Left ventricle myocardium inferior (tissue), 1 donor: ENCODE data around the gene CAPS. TPM values are rescaled to one million over a fixed set of nuclear protein-coding genes. Genes with fewer than 3 reads are reported as not detected.

Experiments used
- DNase-seq: peaks from one replicate; pipeline ENCODE4 v3.0.0-alpha.2; 2020
- H3K27ac ChIP-seq: fragments of 200-600 bp; replicated peaks from 2 replicates; pipeline ENCODE4 v1.8.0; 2021
- H3K27me3 ChIP-seq: fragments of 200-600 bp; 2 replicates; pipeline ENCODE4 v1.8.0; 2021; ENCODE audit warnings: low read depth
- H3K36me3 ChIP-seq: fragments of 200-600 bp; 2 replicates; pipeline ENCODE4 v1.8.0; 2021
- H3K4me1 ChIP-seq: fragments of 200-600 bp; 2 replicates; pipeline ENCODE4 v1.8.0; 2021
- H3K4me3 ChIP-seq: fragments of 200-600 bp; 2 replicates; pipeline ENCODE4 v1.8.0; 2021; ENCODE audit warnings: mild to moderate bottlenecking, moderate library complexity
- H3K9me3 ChIP-seq: fragments of 200-600 bp; replicated peaks from 2 replicates; pipeline ENCODE4 v1.8.0; 2021
- intact Hi-C: fragments of 100-400 bp; cut with micrococcal nuclease; formaldehyde crosslinking; loops from one replicate; pipeline ENCODE4 v1.11.0; 2022
- total RNA-seq: library from RNA; stranded (reverse); fragmentation: NEBNext Ultra II Directional; extraction: Animal tissue kit (Norgen Biotek cat#: 25700); gene quantifications from one replicate; pipeline ENCODE4 v1.2.1, GENCODE V29; 2021
- TF ChIP-seq, protein P1 (sequence below): fragments of 200-600 bp; IDR thresholded peaks from 2 replicates; pipeline ENCODE4 v1.8.0; 2021; ENCODE audit warnings: antibody characterized with exemption, mild to moderate bottlenecking, borderline replicate concordance
- donor health status: DM: no; HTN: yes; CAD: no; lungs with severe emphysema.

The CAPS gene
- total RNA-seq, 1 donor from 2014 or later, result 6.1 TPM

DNA sequence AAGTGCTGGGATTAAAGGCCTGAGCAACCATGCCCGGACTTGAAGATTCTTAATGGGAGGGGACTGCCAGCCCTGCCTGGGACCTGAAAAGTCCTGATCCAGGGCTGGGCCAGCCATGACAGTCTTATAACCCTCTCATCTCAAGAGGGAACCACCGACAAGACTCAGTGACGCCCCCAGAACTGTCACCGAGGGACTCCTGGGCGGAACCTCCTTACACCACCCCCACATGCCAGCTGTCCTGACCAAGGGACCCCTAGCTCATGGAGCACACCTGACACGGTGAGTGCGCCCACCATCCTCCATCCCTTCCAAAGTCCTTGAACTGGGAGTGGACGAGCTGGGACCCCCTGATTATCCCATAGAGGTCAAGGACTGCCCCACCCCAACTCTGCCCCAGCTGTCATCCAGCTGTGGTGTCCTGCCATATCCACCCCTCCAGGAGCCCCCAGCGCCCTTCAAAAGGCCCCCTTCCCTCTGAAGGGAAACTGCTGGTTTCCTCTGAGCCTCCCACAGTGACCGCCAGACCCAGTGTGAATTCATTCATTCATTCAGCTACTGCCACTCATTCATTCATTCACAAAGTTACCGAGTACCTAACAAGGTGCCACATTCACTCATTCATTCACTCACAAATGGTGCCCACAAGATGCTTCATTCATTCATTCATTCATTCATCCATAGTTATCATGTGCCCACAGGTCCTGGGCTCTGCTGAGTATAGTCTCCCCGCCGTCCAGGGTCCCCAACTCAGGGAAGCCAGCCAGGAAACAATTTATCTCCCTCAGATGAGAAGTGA, 14.1 kb upstream of the CAPS start:
- no peak overlapping the region for H3K4me3 ChIP-seq
- H3K9me3 ChIP-seq, result no peaks in the 10 kb centered on the region
- intact Hi-C loops, result no loop called here
- no peak for DNase-seq
- H3K4me1 ChIP-seq, result peaks cover 45% of the 10 kb centered on the region
- no peaks in the 10 kb centered on the region for H3K27me3 ChIP-seq
- peaks cover 33% of the 10 kb centered on the region for H3K36me3 ChIP-seq
- H3K27ac ChIP-seq, result no peak overlapping the region
- TF ChIP-seq, protein P1, sequence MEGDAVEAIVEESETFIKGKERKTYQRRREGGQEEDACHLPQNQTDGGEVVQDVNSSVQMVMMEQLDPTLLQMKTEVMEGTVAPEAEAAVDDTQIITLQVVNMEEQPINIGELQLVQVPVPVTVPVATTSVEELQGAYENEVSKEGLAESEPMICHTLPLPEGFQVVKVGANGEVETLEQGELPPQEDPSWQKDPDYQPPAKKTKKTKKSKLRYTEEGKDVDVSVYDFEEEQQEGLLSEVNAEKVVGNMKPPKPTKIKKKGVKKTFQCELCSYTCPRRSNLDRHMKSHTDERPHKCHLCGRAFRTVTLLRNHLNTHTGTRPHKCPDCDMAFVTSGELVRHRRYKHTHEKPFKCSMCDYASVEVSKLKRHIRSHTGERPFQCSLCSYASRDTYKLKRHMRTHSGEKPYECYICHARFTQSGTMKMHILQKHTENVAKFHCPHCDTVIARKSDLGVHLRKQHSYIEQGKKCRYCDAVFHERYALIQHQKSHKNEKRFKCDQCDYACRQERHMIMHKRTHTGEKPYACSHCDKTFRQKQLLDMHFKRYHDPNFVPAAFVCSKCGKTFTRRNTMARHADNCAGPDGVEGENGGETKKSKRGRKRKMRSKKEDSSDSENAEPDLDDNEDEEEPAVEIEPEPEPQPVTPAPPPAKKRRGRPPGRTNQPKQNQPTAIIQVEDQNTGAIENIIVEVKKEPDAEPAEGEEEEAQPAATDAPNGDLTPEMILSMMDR, result no peak

DNA sequence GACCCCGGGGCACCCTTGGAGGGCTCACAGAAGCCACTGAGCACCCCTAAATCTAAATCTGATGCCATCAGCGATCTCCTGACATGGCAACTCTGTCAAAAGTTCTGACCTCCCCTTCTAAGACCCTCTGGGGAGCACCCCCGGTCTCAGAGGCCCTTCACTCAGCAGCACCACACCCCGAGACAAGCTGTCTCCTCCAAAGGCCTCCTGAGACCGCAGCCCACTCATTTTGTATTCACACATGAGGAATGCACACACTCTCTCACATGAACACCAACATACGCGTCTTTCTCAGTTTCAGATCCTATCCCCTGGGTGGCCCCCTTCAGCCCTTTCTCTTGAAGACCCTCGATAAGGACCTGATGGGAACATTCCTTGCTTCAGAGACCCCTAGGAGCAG, 13.1 kb upstream of the CAPS start:
- no peak for DNase-seq
- H3K4me3 ChIP-seq, result no peak overlapping the region
- H3K4me1 ChIP-seq, result peaks cover 45% of the 10 kb centered on the region
- intact Hi-C loops, result no loop called here
- TF ChIP-seq, protein P1, result no peak
- H3K36me3 ChIP-seq, result peaks cover 22% of the 10 kb centered on the region
- no peaks in the 10 kb centered on the region for H3K27me3 ChIP-seq
- no peak overlapping the region for H3K27ac ChIP-seq
- H3K9me3 ChIP-seq, result no peaks in the 10 kb centered on the region

DNA sequence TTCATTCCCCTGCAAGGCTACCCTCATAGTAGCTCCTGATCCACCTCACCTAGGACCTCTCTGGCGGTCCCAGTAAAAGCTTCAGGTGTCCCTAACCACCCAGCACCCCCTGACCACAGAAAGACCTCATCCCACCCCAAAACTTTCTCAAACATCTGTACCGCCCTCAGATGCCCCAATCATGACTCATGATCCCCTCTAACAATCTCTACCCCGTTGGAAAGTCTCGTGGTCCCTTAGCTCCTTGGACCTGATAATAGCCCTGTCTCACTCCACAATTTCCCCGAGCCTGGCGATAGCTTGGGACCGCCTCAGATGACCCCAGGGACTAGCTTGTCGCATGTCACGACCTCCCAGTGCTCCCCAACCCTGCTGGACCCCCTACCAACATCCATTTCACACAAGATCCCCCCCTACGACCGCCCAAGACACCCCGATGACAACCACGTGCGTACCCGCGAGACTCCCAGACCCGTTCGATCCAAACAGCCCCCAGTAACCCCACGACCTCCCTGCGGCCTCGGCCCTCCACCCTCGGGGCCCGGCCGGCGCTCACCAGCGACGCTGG, 10.9 kb upstream of the CAPS start:
- Histone ChIP-seq H3K9me3 (no peaks in the 10 kb centered on the region), H3K36me3 (peaks cover 8% of the 10 kb centered on the region), H3K27ac (peak overlapping the region; percentile 97), H3K4me1 (peaks cover 47% of the 10 kb centered on the region), H3K27me3 (no peaks in the 10 kb centered on the region), H3K4me3 (peak overlapping the region; percentile 80)
- intact Hi-C loops, result no loop called here
- TF ChIP-seq, protein P1, result no peak
- DNase-seq, result no peak

DNA sequence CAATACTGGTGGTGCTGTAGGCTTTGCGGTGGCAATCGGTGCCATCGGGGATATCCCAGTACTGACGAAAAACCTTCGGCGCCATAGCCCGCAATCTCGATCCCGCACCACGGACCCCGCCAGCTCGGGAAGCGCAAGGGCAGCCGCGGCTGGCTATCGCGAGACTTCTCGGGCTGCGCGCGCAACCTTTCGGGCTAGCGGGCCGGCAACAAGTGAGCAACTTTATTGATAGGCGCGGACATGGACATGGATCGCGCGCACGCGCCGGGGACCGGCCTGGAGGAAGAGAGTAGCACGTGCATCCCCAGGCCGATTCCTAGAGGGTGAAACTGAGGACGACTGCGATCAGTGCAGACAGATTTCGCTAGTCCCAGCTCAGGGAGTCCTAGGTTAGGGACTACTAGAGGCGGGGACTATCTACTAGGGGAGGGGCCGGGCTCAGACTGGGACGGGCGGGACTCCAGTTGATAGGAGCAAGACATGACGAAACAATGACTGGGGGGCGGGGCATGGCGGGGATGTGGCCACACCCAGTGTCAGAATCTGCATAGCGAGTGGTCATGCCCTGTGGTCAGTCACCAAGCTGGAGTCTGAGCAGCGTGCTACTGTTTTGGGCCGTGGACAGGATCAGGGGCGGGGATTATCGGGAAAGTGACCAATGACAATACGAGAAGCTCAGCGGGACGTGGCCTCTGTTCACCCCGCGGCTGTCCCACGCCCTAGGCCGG, 10.3 kb upstream of the CAPS start, which contains the start of gene NDUFA11:
Gene NDUFA11 (minus strand): TSS at position 167 of the 728 bp plus-strand sequence. CDS start 82 bp downstream, at position 85.
- peak within 1 kb of the TSS; percentile 97 for H3K27ac ChIP-seq
- no peaks in the 10 kb centered on the region for H3K27me3 ChIP-seq
- peak within 1 kb of the TSS; percentile 80 for H3K4me3 ChIP-seq
- H3K4me1 ChIP-seq, result peaks cover 47% of the 10 kb centered on the region
- DNase-seq, result peak; percentile 99
- TF ChIP-seq, protein P1, result no peak
- H3K9me3 ChIP-seq, result no peaks in the 10 kb centered on the region
- intact Hi-C loops, result no loop called here
- peaks cover 10% of the 10 kb centered on the region for H3K36me3 ChIP-seq

DNA sequence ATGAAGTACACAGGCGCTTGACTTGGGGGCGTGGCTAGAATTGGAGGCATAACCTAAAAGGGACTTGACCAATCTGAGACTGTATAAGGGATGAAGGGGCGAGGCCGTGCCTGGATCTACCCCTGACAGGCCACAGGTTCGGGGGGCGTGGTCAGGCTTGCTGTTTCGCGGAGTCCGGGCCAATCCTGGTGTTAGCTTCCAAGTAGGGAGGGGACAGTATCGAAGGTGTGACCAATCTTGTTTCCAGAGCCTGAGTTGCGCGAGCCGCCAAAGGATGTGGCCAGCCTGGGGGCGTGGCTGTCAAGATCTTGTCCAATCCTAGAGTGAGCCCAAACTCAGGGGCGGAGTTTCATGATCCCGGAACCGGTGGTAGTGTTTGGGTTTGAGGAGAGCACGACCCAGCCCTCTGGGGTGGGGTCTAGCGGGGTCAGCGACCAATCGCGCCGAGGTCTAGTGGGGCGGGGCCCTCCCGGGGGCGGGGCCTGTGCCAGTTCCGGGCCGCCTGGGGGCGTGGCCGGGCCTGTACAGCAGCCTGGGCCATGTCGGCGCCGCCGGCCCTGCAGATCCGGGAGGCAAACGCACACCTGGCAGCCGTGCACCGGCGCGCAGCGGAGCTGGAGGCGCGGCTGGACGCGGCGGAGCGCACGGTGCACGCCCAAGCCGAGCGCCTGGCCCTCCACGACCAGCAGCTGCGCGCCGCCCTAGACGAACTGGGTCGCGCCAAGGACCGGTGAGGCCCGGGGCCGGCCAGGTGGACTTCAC, 9.5 kb upstream of the CAPS start, which contains the start of gene VMAC:
Gene VMAC (plus strand): TSS at position 521 of the 762 bp plus-strand sequence. CDS start 19 bp downstream, at position 540.
- peak; percentile 100 for DNase-seq
- H3K4me3 ChIP-seq, result peak within 1 kb of the TSS; percentile 80
- intact Hi-C loops, result no loop called here
- H3K4me1 ChIP-seq, result peaks cover 47% of the 10 kb centered on the region
- peaks cover 18% of the 10 kb centered on the region for H3K36me3 ChIP-seq
- H3K9me3 ChIP-seq, result no peaks in the 10 kb centered on the region
- TF ChIP-seq, protein P1, result no peak
- H3K27ac ChIP-seq, result peak within 1 kb of the TSS; percentile 97
- no peaks in the 10 kb centered on the region for H3K27me3 ChIP-seq
